ENCODE measurements around the gene TMEM82.

Gene TMEM82

DNA sequence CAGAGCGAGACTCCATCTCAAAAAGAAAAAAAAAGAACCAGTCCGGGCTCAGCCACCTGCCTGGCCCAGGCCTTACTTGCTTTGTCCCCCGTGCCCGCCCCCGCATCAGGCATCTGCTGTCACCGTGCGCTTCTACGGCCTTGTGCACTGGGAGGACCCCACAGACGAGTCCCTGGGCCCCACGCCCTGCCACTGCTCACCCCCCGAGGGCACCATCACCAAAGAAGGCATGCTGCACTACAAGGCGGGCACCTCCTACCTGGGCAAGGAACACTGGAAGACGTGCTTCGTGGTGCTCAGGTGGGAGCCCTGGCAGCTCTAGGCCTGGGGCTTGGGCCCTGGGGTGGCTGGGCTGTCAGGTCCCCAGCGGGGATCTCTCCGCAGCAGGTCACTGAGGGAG, 11.9 kb upstream of the TMEM82 start:
- peaks cover 0 to 97% of the 10 kb centered on the region in 2 experiments; a peak in 1 of 3 replicates for H3K36me3 ChIP-seq (ENCODE audit: control insufficient read depth in 2 of 2, insufficient read depth in 1 of 2, low read length in 2 of 2)
- H3K4me3 ChIP-seq (ENCODE audit: low read depth, low read length) = no peak overlapping the region
- CTCF ChIA-PET = no interaction called here
- H3K4me1 ChIP-seq (ENCODE audit: control insufficient read depth, insufficient read depth, low read length) = no peaks in the 10 kb centered on the region
- TF ChIP-seq, protein P1, sequence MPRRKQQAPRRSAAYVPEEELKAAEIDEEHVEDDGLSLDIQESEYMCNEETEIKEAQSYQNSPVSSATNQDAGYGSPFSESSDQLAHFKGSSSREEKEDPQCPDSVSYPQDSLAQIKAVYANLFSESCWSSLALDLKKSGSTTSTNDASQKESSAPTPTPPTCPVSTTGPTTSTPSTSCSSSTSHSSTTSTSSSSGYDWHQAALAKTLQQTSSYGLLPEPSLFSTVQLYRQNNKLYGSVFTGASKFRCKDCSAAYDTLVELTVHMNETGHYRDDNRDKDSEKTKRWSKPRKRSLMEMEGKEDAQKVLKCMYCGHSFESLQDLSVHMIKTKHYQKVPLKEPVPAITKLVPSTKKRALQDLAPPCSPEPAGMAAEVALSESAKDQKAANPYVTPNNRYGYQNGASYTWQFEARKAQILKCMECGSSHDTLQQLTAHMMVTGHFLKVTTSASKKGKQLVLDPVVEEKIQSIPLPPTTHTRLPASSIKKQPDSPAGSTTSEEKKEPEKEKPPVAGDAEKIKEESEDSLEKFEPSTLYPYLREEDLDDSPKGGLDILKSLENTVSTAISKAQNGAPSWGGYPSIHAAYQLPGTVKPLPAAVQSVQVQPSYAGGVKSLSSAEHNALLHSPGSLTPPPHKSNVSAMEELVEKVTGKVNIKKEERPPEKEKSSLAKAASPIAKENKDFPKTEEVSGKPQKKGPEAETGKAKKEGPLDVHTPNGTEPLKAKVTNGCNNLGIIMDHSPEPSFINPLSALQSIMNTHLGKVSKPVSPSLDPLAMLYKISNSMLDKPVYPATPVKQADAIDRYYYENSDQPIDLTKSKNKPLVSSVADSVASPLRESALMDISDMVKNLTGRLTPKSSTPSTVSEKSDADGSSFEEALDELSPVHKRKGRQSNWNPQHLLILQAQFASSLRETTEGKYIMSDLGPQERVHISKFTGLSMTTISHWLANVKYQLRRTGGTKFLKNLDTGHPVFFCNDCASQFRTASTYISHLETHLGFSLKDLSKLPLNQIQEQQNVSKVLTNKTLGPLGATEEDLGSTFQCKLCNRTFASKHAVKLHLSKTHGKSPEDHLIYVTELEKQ (tag by site-specific recombination; IDR thresholded peaks at IDR 0.05; ENCODE audit: borderline replicate concordance) = no peak
- peak; percentile 60; the same call in 1 of the 2 replicates for TF ChIP-seq GLIS2 (tag by site-specific recombination; IDR thresholded peaks at IDR 0.05)
- no peak overlapping the region for H3K27ac ChIP-seq (ENCODE audit: extremely low read depth, low read depth, low read length)
- no peaks in the 10 kb centered on the region for H3K9me3 ChIP-seq (ENCODE audit: control insufficient read depth, insufficient read depth, low read depth, low read length)
- POLR2A ChIA-PET = no interaction called here

DNA sequence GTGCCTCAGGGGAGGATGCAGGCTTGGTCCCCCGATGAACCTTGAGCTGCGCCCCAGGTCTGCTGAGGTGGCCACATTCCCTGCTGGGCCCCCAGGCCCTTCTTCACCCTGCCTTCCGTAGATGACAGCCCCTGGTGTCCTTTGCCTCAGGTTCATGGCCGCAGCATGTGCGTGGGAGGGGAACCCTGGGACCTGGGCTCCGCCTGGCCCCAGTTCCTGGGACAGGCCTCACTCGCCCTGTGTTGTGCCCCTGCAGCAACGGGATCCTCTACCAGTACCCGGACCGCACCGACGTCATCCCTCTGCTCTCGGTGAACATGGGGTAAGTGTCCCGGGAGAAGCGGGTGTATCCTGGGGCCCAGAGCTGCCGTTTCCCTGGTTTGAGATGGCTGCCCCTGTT, 11.4 kb upstream of the TMEM82 start:
- H3K27ac ChIP-seq (ENCODE audit: extremely low read depth, low read depth, low read length) = no peak overlapping the region
- H3K36me3 ChIP-seq (ENCODE audit: control insufficient read depth in 2 of 2, insufficient read depth in 1 of 2, low read length in 2 of 2) = peaks cover 0 to 93% of the 10 kb centered on the region in 2 experiments; a peak in 1 of 3 replicates
- ChIA-PET CTCF (interaction anchor here (2.7 kb wide), 1 partner anchor 10 kb away, joined by 15 read pairs; no protein-coding TSS in a partner anchor), POLR2A (no interaction called here)
- TF ChIP-seq ZNF311 (tag by site-specific recombination; IDR thresholded peaks at IDR 0.05; ENCODE audit: borderline replicate concordance) (no peak), ZNF324 (tag by site-specific recombination; IDR thresholded peaks at IDR 0.05) (no peak), WT1 (tag by site-specific recombination; IDR thresholded peaks at IDR 0.05) (no peak), ZNF623 (tag by site-specific recombination; IDR thresholded peaks at IDR 0.05) (no peak), ZSCAN30 (tag by site-specific recombination; IDR thresholded peaks at IDR 0.05) (no peak), ZNF571 (tag by site-specific recombination; IDR thresholded peaks at IDR 0.05) (no peak), ZNF16 (tag by site-specific recombination; IDR thresholded peaks at IDR 0.05; ENCODE audit: low read depth) (no peak), GLIS2 (tag by site-specific recombination; IDR thresholded peaks at IDR 0.05) (no peak), ZNF514 (tag by site-specific recombination; IDR thresholded peaks at IDR 0.05) (no peak), IKZF3 (tag by site-specific recombination; IDR thresholded peaks at IDR 0.05) (no peak), ZBTB17 (tag by site-specific recombination; IDR thresholded peaks at IDR 0.05) (no peak), ZSCAN16 (tag by site-specific recombination; IDR thresholded peaks at IDR 0.05) (no peak), ZNF555 (tag by site-specific recombination; conservative IDR thresholded peaks at IDR 0.05) (no peak), ZNF404 (tag by site-specific recombination; IDR thresholded peaks at IDR 0.05) (no peak), ZNF585B (tag by site-specific recombination; IDR thresholded peaks at IDR 0.05) (no peak), ZNF830 (tag by site-specific recombination; IDR thresholded peaks at IDR 0.05; ENCODE audit: low read depth) (no peak), ZEB2 (tag by site-specific recombination; IDR thresholded peaks at IDR 0.05) (no peak), ZNF677 (tag by site-specific recombination; IDR thresholded peaks at IDR 0.05) (no peak)
- TF ChIP-seq, protein P2, sequence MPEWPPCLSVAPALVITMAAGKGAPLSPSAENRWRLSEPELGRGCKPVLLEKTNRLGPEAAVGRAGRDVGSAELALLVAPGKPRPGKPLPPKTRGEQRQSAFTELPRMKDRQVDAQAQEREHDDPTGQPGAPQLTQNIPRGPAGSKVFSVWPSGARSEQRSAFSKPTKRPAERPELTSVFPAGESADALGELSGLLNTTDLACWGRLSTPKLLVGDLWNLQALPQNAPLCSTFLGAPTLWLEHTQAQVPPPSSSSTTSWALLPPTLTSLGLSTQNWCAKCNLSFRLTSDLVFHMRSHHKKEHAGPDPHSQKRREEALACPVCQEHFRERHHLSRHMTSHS (tag by site-specific recombination; IDR thresholded peaks at IDR 0.05) = no peak
- H3K4me3 ChIP-seq (ENCODE audit: low read depth, low read length) = no peak overlapping the region
- H3K4me1 ChIP-seq (ENCODE audit: control insufficient read depth, insufficient read depth, low read length) = no peaks in the 10 kb centered on the region
- H3K9me3 ChIP-seq (ENCODE audit: control insufficient read depth, insufficient read depth, low read depth, low read length) = no peaks in the 10 kb centered on the region
